GM21528 (cell line): ENCODE results near the gene SERPINH1.

Source experiments
- ATAC-seq: cut with Tn5 transposase; IDR thresholded peaks from one replicate; pipeline ENCODE4 v1.9.1; 2021; ENCODE audit warnings: mild to moderate bottlenecking, moderate library complexity; ENCODE audit not compliant: unreplicated experiment, low FRiP score

The SERPINH1 gene

DNA sequence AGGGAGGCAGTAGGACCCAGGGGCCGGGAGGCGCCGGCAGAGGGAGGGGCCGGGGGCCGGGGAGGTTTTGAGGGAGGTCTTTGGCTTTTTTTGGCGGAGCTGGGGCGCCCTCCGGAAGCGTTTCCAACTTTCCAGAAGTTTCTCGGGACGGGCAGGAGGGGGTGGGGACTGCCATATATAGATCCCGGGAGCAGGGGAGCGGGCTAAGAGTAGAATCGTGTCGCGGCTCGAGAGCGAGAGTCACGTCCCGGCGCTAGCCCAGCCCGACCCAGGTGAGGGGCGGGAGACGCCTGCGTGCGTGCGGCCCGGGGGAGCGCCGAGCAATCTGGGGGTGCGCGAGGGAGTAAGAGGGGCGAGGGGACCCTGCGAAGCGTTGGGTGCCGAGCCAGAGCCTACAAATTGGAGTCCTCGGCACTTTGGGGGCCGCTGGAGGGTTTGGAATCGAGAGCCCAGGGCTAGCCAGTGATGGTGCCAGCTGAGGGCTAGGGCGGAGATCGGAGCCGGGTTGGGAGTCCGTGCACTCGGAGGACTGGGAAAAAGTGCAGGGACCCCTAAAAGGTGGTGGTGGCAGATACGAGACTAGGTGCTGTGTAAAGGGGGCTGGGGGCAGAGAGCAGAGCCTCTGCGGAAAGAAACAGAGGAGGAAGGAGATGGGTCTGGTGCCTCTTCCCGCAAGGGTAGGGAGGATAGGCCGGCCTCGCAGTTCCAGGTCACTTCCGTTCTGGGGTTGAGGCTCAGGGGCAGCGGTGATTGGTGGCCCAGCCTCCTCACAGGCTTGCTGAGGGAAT lies at the start of gene SERPINH1:
Gene SERPINH1 (plus strand): TSS at position 206 of the 788 bp plus-strand sequence. CDS start 4,097 bp downstream, outside the sequence.
- peak; percentile 70 for ATAC-seq

DNA sequence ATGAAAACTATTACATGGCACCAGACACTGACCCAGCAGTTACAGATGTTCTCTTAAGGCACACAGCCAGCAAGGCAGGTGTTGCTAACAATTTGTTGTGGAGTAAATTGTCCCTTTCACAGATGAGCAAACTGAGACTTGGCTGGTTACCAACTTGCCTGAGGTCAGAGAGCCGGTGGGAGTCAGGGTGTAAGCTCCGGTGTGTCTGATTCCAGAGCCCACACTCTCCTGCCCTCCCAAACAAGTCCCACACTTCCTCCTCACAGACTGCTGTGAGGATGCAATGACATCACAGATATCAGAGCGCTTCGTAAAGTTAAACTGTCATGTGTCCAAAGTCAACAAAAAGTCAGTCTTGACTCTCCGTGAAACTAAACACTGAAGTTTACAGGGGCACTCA lies 48.8 kb upstream of the SERPINH1 start:
- ATAC-seq = no peak

DNA sequence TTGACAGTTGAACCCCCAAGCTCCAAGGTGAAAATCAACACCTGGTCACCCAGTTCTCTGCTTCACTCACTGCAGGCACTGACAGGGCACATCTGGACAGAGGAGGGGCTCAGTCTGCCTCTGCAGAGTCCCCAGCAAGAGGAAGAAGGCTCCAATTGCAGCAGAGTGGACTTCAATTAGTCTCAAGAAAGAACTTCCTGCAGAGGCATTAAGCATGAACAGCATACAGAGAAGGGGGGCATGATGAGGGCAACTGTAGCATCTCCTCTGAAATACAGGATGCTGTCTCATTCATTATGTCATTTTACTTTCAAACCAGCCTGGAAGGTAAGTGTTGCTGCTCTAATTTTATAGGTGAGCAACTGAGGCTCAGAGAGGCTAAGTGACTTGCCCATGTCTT lies 47.5 kb upstream of the SERPINH1 start:
- no peak for ATAC-seq

DNA sequence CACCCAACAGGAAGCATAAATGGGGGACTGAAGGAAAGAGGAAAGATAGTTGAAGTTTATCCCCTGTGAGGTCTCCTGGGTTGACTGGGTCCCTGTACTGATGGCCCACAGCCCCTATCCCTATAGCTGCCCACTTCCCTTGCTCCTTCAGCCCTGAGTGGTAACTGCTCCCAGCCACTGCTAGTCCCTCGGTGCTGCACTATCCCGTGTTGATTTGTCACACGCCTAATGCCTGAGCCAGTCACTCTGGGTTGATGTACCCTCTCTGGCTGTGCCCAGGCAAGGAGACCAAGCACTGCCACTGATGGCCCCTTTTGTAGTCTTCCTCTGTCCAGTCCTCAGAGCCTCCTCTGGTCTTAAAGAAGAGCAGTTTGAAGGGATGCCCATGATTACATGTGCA lies 45.9 kb upstream of the SERPINH1 start:
- ATAC-seq = no peak

DNA sequence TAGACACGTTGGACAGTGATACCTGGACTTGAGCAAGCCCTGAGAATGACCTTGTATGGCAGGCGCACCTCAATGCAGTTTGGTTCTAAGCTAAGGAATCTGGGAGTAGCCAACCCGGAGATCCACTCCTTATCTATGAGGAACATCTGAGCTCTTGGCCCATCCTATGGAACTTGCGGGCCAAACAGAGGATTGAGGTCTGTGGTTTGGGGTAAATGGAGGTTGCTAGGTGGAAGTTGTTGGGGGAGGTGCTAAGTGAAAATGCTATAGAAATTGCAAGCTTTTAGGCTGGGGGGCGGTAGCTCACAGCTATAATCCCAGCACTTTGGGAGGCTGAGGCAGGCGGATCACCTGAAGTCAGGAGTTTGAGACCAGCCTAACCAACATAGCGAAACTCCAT lies 45.2 kb upstream of the SERPINH1 start:
- ATAC-seq = no peak

DNA sequence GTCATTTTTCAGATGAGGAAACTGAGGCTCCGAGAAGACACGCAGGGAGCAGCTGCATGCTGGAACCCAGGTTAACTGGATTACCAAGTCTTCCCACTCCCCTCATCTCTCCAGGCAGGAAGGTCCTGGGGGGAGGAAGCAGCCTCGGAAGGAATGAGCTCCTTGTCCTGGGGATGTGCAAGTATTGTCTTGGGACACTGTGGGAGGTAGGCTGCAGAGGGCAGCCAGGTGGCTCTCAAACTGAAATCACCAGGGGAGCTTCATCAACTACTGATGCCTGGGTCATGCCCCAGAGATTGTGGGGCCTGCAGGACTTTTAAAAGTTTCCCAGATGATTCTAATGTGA lies 43.9 kb upstream of the SERPINH1 start:
- ATAC-seq = no peak

DNA sequence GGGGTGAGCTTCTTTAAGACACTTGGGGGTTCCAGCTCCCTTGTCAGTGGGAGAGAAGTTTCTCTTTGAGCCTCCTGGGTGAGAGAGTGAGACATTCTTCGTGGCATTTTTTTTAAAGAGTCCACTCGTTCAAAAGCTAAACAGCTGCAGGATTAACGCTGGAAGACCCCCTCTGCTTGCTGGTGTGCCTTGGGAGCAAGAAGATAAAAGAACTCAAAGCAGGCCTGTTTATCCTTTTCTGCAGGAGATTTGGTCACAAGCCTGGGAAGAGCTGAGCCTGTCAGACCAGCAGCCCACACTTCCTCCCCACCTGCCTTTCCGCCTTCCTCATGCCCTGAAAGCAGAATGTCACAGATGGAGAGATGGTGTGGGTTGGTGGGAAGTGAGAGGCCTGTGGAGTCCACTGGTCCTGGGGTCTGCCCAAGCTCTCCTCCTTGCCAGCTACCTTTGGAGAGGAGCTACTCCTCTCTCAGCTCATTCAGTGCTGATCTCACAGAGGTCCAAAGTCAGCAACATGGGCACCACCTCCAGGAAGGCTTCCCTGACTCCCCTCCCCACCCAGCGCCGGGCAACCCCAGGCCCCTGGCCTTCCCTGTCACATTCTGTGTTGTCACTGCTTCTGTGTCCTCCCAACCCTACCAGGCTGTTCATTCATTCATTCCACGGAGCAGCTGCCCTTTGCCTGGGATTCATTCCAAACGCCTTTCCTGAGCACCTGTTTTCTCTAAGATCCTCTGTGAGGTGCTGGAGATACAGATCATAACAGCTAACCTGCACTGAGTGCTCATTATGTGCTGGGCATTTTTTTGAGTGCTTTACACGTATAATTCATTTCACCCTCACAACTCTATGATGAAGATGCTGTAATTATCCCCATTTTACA lies 43.0 kb upstream of the SERPINH1 start:
- no peak for ATAC-seq

DNA sequence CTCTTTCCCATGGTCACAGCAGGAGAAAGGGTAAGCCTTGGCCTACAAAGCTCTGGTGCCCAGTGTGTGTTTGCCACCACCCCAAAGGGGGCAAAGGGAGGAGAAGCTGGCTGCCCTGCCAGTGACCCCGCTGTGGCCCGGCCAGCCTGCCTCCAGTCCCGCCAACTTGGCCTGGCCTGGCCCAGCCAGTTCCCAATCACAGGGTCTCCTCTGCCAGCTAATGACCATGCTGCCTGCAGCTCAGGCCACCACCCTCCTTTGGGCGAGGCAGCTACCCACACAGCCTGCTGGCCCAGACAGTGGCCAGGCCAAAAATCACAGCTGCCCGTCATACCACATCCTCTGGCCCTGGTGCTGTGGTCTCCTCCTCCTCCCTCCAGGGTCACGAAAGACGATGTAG lies 41.4 kb upstream of the SERPINH1 start:
- no peak for ATAC-seq

DNA sequence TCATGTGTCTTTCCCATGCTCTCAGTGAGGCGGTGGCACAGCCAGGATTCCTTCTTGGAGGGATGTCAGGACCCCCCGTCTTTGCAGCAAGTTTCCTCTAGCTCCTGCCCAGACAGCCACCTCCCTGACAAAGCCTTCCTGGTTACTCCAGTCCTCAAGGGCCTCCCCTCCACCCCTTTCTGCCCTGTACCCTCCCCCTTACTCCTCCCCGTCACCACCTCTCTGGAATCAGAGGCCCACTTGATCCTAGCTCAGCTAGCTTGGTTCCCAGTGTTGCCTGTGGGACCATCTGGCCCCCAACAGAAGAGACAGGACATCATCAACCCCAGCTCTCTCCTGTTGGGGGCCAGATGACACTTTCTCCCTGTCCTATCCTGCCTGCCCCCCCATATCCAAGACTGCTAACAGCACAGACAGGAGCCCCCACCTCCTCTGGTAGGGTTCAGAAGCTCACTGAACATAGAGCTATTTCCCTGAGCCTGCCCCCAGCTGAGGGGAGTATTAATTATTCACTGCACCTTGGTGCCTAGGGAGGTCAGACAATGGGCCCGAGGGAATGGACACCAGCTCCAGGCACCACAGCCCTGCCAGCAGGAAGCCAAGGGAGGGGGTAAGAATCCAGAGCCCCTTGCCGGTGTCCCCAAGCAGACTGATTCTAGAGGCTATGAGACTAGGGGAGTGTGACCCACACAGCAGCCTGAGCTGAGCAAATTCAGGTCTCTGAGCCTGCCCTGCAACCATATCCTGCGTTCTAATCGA lies 39.6 kb upstream of the SERPINH1 start:
- no peak for ATAC-seq

DNA sequence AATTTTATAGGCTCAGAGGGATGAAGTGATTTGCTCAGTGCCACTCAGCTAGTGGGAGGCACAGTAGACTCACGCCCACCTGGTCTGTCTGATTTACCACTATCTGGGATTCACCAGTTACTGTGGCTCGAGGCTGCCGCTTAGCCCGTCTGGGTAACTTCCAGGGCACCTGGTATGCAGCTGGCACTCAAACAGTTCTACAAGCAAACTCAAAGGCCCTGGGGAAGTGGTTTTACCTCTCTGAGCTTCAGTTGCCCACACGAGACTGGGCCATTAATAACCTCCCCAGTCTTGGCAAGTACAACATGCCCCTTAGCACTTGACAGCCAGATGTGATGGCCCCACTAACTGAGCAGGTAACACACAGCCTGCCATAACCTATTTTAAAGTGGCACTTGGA lies 38.9 kb upstream of the SERPINH1 start:
- no peak for ATAC-seq

DNA sequence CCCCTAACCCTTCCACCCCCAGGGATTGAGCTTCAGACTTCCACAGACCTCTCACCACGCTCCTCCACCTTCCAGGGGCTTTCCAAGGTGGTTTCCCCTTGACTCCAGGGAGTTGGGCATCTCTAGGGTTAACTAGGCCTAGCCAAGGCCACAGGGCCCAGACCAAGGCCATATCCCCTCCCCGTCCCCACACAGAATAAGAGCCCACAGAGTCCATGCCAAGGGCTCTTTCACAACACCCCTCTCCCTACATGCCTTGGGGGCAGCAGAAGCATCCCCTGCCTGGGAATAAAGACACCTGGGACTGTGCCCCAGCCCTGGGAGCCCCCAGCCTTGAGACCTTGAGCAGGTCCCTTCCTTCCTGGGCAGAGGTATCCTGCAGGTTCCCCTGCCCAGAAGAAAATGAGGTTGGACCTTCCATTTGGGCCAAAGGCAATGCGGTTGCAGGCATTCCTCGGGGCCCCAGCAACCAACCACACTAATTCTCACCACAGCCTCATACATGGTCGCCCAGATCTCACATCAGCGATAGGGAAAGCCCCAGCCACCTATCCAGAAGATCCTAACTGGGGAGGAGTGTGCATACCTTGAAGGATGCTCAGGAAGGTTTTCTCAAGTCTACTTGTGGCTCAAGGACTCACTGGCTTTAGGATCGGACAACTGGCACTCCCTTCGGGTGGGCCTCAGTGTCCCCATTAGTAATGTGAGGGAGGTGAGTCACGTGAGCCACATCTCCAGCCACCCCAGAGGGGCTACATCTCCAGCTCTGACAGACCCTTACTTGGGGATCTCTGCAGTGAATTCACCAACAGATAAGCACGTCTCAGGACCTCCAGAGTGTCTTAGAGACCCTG lies 38.0 kb upstream of the SERPINH1 start:
- ATAC-seq = no peak

DNA sequence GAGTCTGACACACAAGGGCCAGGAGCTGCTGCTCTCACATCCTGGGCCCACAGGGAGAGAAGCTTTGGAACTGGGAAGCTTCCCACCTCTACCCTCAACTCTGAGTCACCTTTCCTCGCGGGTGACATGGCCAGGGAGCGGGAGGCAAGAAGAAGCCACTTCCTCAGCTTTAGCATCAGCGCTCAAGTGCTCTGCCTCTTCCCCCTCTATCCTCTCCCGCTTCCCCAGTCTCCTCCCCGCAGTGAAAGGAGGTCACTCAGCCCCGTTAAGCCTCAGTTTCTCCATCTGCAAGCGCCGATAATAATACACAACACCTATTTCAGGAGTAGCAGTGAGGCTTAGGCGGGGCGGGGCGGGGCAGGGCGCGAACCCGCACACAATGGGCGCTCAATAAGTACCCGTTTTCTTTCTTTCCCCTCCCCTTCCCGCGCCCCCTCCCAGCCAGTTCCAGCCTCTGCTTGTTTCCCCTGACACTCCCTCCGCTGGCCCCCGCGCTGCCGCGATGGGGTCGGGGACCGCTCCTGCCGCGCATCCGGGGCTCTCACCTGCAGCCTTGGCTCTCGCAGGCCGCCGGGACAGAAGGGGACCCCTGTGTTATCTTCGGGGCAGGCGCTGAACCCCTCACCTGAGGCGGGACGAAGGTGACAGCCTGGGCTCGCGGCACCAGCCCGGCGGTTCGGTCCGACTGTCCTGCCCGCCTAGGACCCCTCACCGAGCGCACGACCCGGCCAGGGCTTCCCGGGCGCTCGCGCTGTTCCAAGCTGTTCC lies 37.2 kb upstream of the SERPINH1 start:
- no peak for ATAC-seq

DNA sequence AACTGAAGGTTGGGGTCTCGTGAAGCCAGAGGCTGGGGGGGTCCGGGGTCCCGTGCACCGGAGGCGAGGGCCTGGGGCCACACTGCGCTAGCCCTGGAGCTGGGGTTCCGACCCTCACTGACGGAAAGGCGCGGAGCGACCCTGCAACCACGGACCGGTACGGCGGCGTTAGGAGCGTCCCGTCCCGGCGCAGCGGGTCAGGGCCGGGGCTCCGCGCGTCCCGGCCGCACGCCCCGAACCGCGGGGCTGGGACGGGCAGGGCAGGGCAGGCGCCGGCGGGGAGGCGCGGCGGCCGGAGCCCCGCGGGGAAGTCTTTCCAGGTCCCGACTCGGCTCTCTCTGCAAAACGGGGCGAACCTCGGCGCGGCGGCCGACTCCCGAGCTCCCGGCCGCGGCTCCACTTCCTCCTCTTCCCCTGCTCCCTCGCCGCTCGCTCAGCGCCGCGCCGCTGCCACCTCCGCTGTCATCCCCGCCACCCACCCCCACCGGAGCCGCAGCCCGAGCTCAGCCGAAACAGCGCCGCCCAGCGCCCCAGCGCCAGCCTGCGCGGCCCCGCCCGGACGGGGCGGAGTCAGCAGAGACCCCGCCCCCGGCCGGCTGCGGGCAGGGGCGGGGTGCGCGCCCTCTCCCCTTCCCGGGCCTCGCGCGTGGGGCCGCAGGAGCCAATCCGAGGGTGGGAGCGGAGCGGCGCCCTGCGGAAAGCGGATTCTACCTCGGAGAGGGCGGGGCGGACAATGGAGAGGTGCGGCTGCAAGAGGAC lies 36.4 kb upstream of the SERPINH1 start, which contains the start of gene GDPD5:
Gene GDPD5 (minus strand): TSS at position 509 of the 759 bp plus-strand sequence. CDS start 48,206 bp downstream, outside the sequence.
- peak; percentile 66 for ATAC-seq

DNA sequence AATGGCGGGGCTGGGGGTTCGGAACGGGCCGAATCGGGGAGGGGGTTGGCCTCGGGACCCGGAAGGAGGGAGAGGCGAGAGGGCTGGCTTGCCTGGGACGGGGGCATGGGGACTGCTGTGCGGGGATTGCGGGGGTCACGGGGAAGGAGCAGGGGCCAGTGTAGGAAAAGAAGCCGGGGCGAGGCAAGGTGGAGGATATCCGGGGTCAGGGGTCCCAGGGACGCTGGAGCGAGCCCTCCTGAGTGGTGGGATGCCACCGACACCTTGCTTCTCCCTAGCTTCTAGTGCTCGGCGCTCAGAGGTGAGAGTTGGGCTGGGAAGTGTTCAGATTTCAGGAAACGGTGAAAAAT lies 35.9 kb upstream of the SERPINH1 start:
- ATAC-seq = no peak

DNA sequence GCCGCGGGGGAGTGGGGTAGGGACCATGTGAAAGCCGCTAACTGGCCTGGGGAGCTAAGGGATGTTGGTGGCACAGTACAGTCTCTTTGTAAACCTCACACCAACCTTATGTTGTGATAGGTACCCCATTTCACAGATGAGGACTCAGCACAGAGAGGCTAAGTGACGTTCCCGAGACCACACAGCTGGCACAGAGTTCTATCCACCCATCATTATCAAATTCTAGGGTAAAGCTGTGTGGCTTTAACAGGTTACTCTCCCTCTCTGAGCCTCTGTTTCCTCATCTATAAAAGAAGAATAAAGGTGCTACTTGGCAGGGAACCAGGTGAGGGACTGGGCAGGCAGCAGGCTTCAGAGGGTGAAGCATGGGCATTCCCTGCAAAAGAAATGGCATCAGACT lies 34.9 kb upstream of the SERPINH1 start:
- ATAC-seq = no peak

DNA sequence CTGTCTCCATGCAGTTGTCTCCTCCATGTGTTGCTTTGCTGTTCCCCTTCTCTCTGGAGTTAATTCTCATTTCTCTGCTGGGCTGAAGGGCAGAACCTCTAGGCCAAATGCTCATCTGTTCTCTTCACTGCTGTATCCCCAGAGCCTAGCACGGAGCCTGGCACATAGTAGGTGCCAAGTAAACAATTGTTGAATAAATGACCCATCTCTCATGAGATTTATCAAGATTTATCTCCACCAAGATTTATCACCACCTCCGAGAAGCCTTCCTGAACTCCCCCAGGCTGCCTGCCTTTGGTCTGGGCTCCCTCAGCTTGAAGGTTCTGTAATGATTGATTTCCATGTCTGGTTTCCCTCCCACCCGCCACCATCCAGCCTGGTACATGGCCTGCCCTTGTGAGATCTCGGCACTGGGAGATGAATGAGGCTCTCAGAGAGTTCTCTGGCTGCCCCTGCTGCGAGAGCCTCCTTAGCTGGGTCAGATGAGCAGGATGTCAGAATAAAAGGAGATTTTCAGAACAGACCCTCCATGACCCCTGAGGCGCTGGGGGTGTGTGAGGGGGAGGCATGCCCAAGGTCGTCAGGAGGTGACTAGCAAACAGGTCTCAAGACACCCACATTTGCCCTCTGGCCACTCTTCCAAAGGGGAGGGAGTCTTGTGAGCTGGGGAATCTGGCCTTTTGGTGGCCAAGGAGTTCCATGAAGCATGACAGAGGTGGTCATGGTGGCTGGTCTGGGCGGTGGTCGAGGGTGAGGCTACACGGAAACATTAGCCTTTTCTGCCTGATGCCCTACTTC lies 33.9 kb upstream of the SERPINH1 start:
- ATAC-seq = no peak

DNA sequence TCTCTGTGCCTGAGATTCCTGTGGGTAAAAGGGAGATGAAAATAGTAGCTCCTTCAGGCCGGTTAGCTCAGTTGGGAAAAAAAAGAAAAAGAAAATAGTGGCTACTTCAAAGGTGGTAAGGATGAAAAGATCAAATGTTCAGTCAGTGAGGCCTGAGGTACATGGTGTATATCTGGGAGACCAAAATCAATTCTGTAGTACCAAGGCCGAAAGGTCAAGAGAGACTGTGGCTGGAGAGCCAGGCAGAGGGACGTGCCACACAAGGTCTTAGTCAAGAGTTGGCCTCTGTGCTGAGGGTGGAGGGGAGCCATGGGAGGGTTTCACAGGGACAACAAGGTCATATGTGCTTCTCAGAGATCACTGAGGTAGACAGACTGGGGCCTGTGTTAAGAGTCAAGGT lies 31.5 kb upstream of the SERPINH1 start:
- no peak for ATAC-seq

DNA sequence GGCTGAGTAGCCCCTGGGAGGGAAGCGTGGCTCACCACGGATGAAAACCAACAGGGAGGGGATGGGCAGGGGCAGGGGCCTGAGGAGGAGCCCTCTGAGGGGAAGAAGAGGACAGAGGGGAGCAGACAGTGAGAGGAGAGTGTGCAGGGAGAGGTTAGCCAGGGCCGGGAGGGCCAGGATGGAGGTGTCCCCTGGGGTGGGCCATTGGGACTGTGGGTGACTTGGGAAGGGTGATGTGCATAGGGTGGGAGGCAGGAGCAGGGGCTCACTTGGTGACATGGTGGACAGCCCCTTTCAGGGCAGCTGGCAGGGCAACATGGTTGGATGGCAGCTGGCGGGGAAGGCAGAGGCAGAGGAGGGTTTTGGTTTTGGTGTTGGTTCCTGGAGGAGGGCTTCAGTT lies 30.7 kb upstream of the SERPINH1 start:
- no peak for ATAC-seq
